PC-3 (cell line): Measurements from ENCODE around the gene GABRA5. TPM values are rescaled to one million over a fixed set of nuclear protein-coding genes. Genes with fewer than 3 reads are reported as not detected.

Source experiments
- ATAC-seq: fragments of 200-7000 bp; cut with Tn5 transposase; 2 replicates; pipeline ENCODE4 v1.9.1; 2020; ENCODE audit warnings: mild to moderate bottlenecking, moderate library complexity
- BruUV-seq: library from RNA; stranded (reverse); fragments of 400-500 nt; replicated peaks from 2 replicates; lab custom pipeline; 2021; lab: Mats Ljungman, UMichigan
- CTCF ChIA-PET: fragments of 300-600 bp; sonication (Branson Sonifier 250); formaldehyde crosslinking; loops from one replicate; lab custom pipeline; 2022; ENCODE audit warnings: antibody characterized with exemption; lab: Charles Lee
- POLR2A ChIA-PET: fragments of 300-600 bp; sonication (Branson Sonifier 250); formaldehyde crosslinking; loops from one replicate; lab custom pipeline; 2022; ENCODE audit warnings: antibody characterized with exemption; ENCODE audit not compliant: unreplicated experiment; lab: Charles Lee
- DNase-seq: peaks from one replicate; pipeline ENCODE4 v3.0.0-alpha.2; 2015
- H2AFZ ChIP-seq: fragments of 300-600 bp; sonication (generic); 2 replicates; pipeline ENCODE4 v1.6.0; 2016; ENCODE audit warnings: antibody characterized with exemption, low read length
- H3F3A ChIP-seq: fragments of 300-600 bp; sonication (generic); one replicate; pipeline ENCODE4 v1.6.0; 2017; ENCODE audit warnings: antibody characterized with exemption, low read length, control low read depth, mild to moderate bottlenecking; ENCODE audit not compliant: unreplicated experiment
- H3K27ac ChIP-seq: fragments of 300-600 bp; sonication (generic); 2 replicates; pipeline ENCODE4 v1.5.1; 2016; ENCODE audit warnings: mild to moderate bottlenecking, low read length
- H3K27me3 ChIP-seq: fragments of 300-600 bp; sonication (generic); 2 replicates; pipeline ENCODE4 v1.6.1; 2016; ENCODE audit warnings: low read length, mixed read lengths
- H3K36me3 ChIP-seq: fragments of 300-600 bp; sonication (generic); 2 replicates; pipeline ENCODE4 v1.6.1; 2016; ENCODE audit warnings: low read depth, mixed run types, low read length, mixed read lengths
- H3K4me1 ChIP-seq: fragments of 300-600 bp; sonication (generic); 2 replicates; pipeline ENCODE4 v1.5.1; 2016; ENCODE audit warnings: low read length; ENCODE audit not compliant: insufficient read depth
- H3K4me2 ChIP-seq: fragments of 300-600 bp; sonication (generic); 2 replicates; pipeline ENCODE4 v1.6.0; 2016; ENCODE audit warnings: low read length
- H3K4me3 ChIP-seq: fragments of 300-600 bp; sonication (generic); 2 replicates; pipeline ENCODE4 v1.5.1; 2016; ENCODE audit warnings: mild to moderate bottlenecking, low read length, mixed read lengths
- H3K79me2 ChIP-seq: fragments of 300-600 bp; sonication (generic); 2 replicates; pipeline ENCODE4 v1.6.1; 2017; ENCODE audit warnings: low read length, mixed read lengths
- H3K9ac ChIP-seq: fragments of 300-600 bp; sonication (generic); 2 replicates; pipeline ENCODE4 v1.6.0; 2016; ENCODE audit warnings: mild to moderate bottlenecking, low read length
- H3K9me2 ChIP-seq: fragments of 300-600 bp; sonication (generic); replicated peaks from 2 replicates; pipeline ENCODE4 v1.6.1; 2016; ENCODE audit warnings: mixed run types, low read length, mixed read lengths
- H3K9me3 ChIP-seq: fragments of 300-600 bp; sonication (generic); 2 replicates; pipeline ENCODE4 v1.6.1; 2016; ENCODE audit warnings: low read length, mixed read lengths
- H4K20me1 ChIP-seq: fragments of 300-600 bp; sonication (generic); 2 replicates; pipeline ENCODE4 v1.6.1; 2016; ENCODE audit warnings: low read length, mixed read lengths
- CTCF ChIP-seq: fragments of 300-600 bp; sonication (generic); conservative IDR thresholded peaks from 2 replicates; pipeline ENCODE4 v1.5.1; 2017; ENCODE audit warnings: antibody characterized with exemption, low read depth, mild to moderate bottlenecking, low read length
- EZH2 ChIP-seq: fragments of 300-600 bp; sonication (generic); IDR thresholded peaks from one replicate; pipeline ENCODE4 v1.6.1; 2017; ENCODE audit warnings: antibody characterized with exemption, mild to moderate bottlenecking, low read length; ENCODE audit not compliant: unreplicated experiment
- EZH2phosphoT487 ChIP-seq: fragments of 300-600 bp; sonication (generic); IDR thresholded peaks from 2 replicates; pipeline ENCODE4 v1.6.1; 2018; ENCODE audit warnings: mild to moderate bottlenecking, antibody characterized with exemption, low read length, borderline replicate concordance
- intact Hi-C: fragments of 100-400 bp; cut with micrococcal nuclease; formaldehyde crosslinking; loops from 2 replicates; pipeline ENCODE4 v1.9.0; 2023
- total RNA-seq: library from RNA; depleted of rRNA; stranded (reverse); fragments of >200 nt; gene quantifications from 2 replicates; pipeline ENCODE4 v1.2.3, GENCODE V29; 2014

GABRA5 gene
- total RNA-seq, 1 experiment from 2014 or later: not detected

DNA sequence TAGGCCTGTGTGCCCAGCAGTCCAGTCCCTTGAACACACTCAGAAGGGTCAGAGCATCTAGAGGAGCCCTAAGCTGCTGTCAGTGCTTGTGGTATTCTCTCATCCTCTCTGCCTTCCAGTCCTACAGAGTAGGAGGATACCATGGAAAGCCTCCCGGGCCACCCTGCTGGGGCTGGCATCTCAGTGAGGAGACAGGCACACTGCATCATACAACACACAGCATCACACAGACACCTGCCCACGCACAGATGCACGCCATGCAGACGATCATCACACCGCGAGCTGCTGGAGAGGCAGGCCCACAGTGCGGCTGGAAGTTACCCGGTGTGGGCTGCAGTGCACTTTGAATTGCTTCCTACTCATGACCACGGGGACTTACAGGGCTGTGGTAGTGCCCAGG lies 15.2 kb downstream of the GABRA5 start:
- CTCF ChIA-PET: no interaction called here
- Histone ChIP-seq H4K20me1 (no peaks in the 10 kb centered on the region), H3K36me3 (no peaks in the 10 kb centered on the region), H3K4me3 (no peak overlapping the region), H3K27me3 (no peaks in the 10 kb centered on the region), H3K79me2 (no peaks in the 10 kb centered on the region), H3K9me2 (no peaks in the 10 kb centered on the region), H3F3A (no peaks in the 10 kb centered on the region), H3K4me1 (no peaks in the 10 kb centered on the region), H3K9ac (no peak overlapping the region), H3K9me3 (no peaks in the 10 kb centered on the region), H3K4me2 (no peak overlapping the region), H2AFZ (no peak overlapping the region), H3K27ac (no peak overlapping the region)
- no peak for ATAC-seq
- intact Hi-C loops: loop anchor here (10.0 kb wide), 1 partner anchor 1343 kb away; no protein-coding TSS in a partner anchor
- TF ChIP-seq EZH2 (no peak), EZH2phosphoT487 (no peak), CTCF (no peak)
- no TSS peak for BruUV-seq
- DNase-seq: no peak
- POLR2A ChIA-PET: no interaction called here

- intact Hi-C loops: loop anchor here (10.0 kb wide), 1 partner anchor 1342 kb away; no protein-coding TSS in a partner anchor
- Histone ChIP-seq H3K9me2 (no peaks in the 10 kb centered on the region), H3K79me2 (no peaks in the 10 kb centered on the region), H3F3A (no peaks in the 10 kb centered on the region), H3K4me3 (no peak overlapping the region), H3K9ac (no peak overlapping the region), H3K9me3 (no peaks in the 10 kb centered on the region), H3K27me3 (no peaks in the 10 kb centered on the region), H4K20me1 (no peaks in the 10 kb centered on the region), H3K27ac (no peak overlapping the region), H3K4me1 (no peaks in the 10 kb centered on the region), H2AFZ (no peak overlapping the region), H3K4me2 (no peak overlapping the region), H3K36me3 (no peaks in the 10 kb centered on the region)
- ATAC-seq (no peak), DNase-seq (no peak)
- no TSS peak for BruUV-seq
- TF ChIP-seq EZH2phosphoT487 (no peak), CTCF (no peak), EZH2 (no peak)
- POLR2A ChIA-PET: no interaction called here
- CTCF ChIA-PET: no interaction called here
These were observed 15.9 kb downstream of the GABRA5 start for GRCh38 chr15:26882616-26883365.

GRCh38 chr15:26883466-26883865 lies 16.6 kb downstream of the GABRA5 start:
- Histone ChIP-seq H3F3A (no peaks in the 10 kb centered on the region), H2AFZ (no peak overlapping the region), H3K9me2 (no peaks in the 10 kb centered on the region), H3K9ac (no peak overlapping the region), H3K27me3 (no peaks in the 10 kb centered on the region), H3K79me2 (no peaks in the 10 kb centered on the region), H4K20me1 (no peaks in the 10 kb centered on the region), H3K4me3 (no peak overlapping the region), H3K4me2 (no peak overlapping the region), H3K9me3 (no peaks in the 10 kb centered on the region), H3K36me3 (no peaks in the 10 kb centered on the region), H3K27ac (no peak overlapping the region), H3K4me1 (no peaks in the 10 kb centered on the region)
- CTCF ChIA-PET: no interaction called here
- intact Hi-C loops: loop anchor here (10.0 kb wide), 1 partner anchor 1341 kb away; no protein-coding TSS in a partner anchor
- BruUV-seq: no TSS peak
- TF ChIP-seq CTCF: no peak
- TF ChIP-seq EZH2: no peak
- no peak for TF ChIP-seq EZH2phosphoT487
- ATAC-seq: no peak
- POLR2A ChIA-PET: no interaction called here
- no peak for DNase-seq
